H1 (cell line): ENCODE measurements around the gene F10. TPM values are rescaled to one million over a fixed set of nuclear protein-coding genes. Genes with fewer than 3 reads are reported as not detected.

Source experiments
- CTCF ChIA-PET: fragments of 300-600 bp; sonication (Branson Sonifier 250); formaldehyde crosslinking; loops from one replicate; lab custom pipeline; 2021; ENCODE audit not compliant: partially characterized antibody; lab: Charles Lee
- POLR2A ChIA-PET: fragments of 300-600 bp; sonication (Branson Sonifier 250); formaldehyde crosslinking; loops from one replicate; lab custom pipeline; 2021; ENCODE audit warnings: inconsistent platforms; ENCODE audit not compliant: partially characterized antibody; lab: Charles Lee
- DNase-seq, 2 experiments: peaks; one replicate each; pipeline versions ENCODE4 v3.0.0 to v3.0.0-alpha.2; 2010 to 2022; ENCODE audit warnings: low spot score in 2 of 2, low read depth in 1 of 2, mixed read lengths in 1 of 2
- FAIRE-seq: peaks from 2 replicates; lab custom pipeline; 2011; peaks lifted over from hg19 to GRCh38; lab: Jason Lieb, UNC
- H2AFZ ChIP-seq: 2 replicates; pipeline ENCODE4 v1.8.1; 2012; ENCODE audit warnings: low read length, inconsistent platforms
- H2AK5ac ChIP-seq: 2 replicates; pipeline ENCODE4 v1.6.1; 2013; ENCODE audit warnings: low read depth, low read length
- H2BK120ac ChIP-seq: replicated peaks from 2 replicates; pipeline ENCODE3; 2013; ENCODE audit warnings: low read depth, low read length, inconsistent platforms
- H2BK12ac ChIP-seq: 2 replicates; pipeline ENCODE4 v1.6.1; 2013; ENCODE audit warnings: low read depth, low read length
- H2BK15ac ChIP-seq: 2 replicates; pipeline ENCODE4 v1.6.1; 2013; ENCODE audit warnings: low read length
- H2BK20ac ChIP-seq: 2 replicates; pipeline ENCODE4 v1.6.1; 2013; ENCODE audit warnings: low read length
- H2BK5ac ChIP-seq: 2 replicates; pipeline ENCODE4 v1.6.1; 2013; ENCODE audit warnings: low read depth, low read length
- H3K14ac ChIP-seq: 2 replicates; pipeline ENCODE4 v1.6.1; 2013; ENCODE audit warnings: inconsistent platforms; ENCODE audit not compliant: insufficient read length
- H3K18ac ChIP-seq: 2 replicates; pipeline ENCODE4 v1.6.1; 2013; ENCODE audit warnings: low read length; ENCODE audit errors: extremely low read depth
- H3K23ac ChIP-seq: 2 replicates; pipeline ENCODE4 v1.6.1; 2013; ENCODE audit warnings: inconsistent platforms; ENCODE audit not compliant: insufficient read length
- H3K23me2 ChIP-seq: 2 replicates; pipeline ENCODE4 v1.6.1; 2013; ENCODE audit warnings: low read depth, low read length
- H3K27ac ChIP-seq: 2 replicates; pipeline ENCODE4 v1.6.1; 2011; ENCODE audit warnings: low read depth, low read length, inconsistent platforms
- H3K27me3 ChIP-seq, 4 experiments: replicated peaks in 1 of 4; 1 replicate in 1 of 4; 2 replicates in 3 of 4; pipeline versions ENCODE4 v1.6.1 to v1.8.1; 2011 to 2013; ENCODE audit warnings: low read length in 3 of 4, mild to moderate bottlenecking in 3 of 4, inconsistent platforms in 2 of 4, mixed read lengths in 2 of 4, moderate library complexity in 1 of 4; ENCODE audit not compliant: control insufficient read depth in 3 of 4, insufficient read depth in 3 of 4; ENCODE audit errors: extremely low read depth in 1 of 4
- H3K36me3 ChIP-seq, 4 experiments: 2 replicates each; pipeline versions ENCODE4 v1.6.1 to v1.8.1; 2011 to 2013; ENCODE audit warnings: mild to moderate bottlenecking in 4 of 4, low read length in 3 of 4, moderate library complexity in 2 of 4, control low read depth in 1 of 4, inconsistent platforms in 1 of 4; ENCODE audit not compliant: insufficient read depth in 4 of 4, control insufficient read depth in 2 of 4
- H3K4ac ChIP-seq: replicated peaks from 2 replicates; pipeline ENCODE3; 2013; ENCODE audit warnings: low read length, low read depth, mixed read lengths, inconsistent platforms; ENCODE audit not compliant: insufficient read length
- H3K4me1 ChIP-seq, 4 experiments: replicated peaks in 1 of 4; 1 replicate in 1 of 4; 2 replicates in 3 of 4; pipeline versions ENCODE4 v1.6.1 to v1.8.1; 2011 to 2013; ENCODE audit warnings: low read length in 3 of 4, inconsistent platforms in 2 of 4, mixed read lengths in 1 of 4; ENCODE audit not compliant: insufficient read depth in 4 of 4, control insufficient read depth in 3 of 4
- H3K4me2 ChIP-seq, 2 experiments: 2 replicates each; pipeline versions ENCODE4 v1.6.1 to v1.8.1; 2011 to 2013; ENCODE audit warnings: low read depth in 2 of 2, low read length in 2 of 2, control low read depth in 1 of 2, inconsistent platforms in 1 of 2, mild to moderate bottlenecking in 1 of 2; ENCODE audit not compliant: insufficient read depth in 1 of 2
- H3K4me3 ChIP-seq, 4 experiments: fragments of 200-600, 300-600 bp in 1 of 4; sonication (generic), shearing (Covaris generic), sonication (Bioruptor Twin) in 1 of 4; 2 replicates each; pipeline versions ENCODE4 v1.5.1 to v1.8.1; 2011 to 2016; ENCODE audit warnings: low read length in 4 of 4, low read depth in 3 of 4, control low read depth in 2 of 4, inconsistent platforms in 2 of 4, mild to moderate bottlenecking in 2 of 4, mixed read lengths in 1 of 4, moderate library complexity in 1 of 4; ENCODE audit not compliant: insufficient read depth in 2 of 4; ENCODE audit errors: extremely low read depth in 1 of 4
- H3K56ac ChIP-seq: replicated peaks from 2 replicates; pipeline ENCODE3; 2013; ENCODE audit warnings: low read depth, mild to moderate bottlenecking, mixed read lengths, low read length, inconsistent platforms; ENCODE audit not compliant: insufficient read length
- H3K79me1 ChIP-seq: 2 replicates; pipeline ENCODE4 v1.6.1; 2013; ENCODE audit warnings: low read depth, low read length, control low read depth
- H3K79me2 ChIP-seq, 2 experiments: 2 replicates each; pipeline versions ENCODE4 v1.6.1 to v1.8.1; 2012 to 2013; ENCODE audit warnings: low read length in 2 of 2, mild to moderate bottlenecking in 2 of 2, inconsistent platforms in 1 of 2; ENCODE audit not compliant: insufficient read depth in 2 of 2, control insufficient read depth in 1 of 2
- H3K9ac ChIP-seq, 4 experiments: replicated peaks in 1 of 4; 1 replicate in 1 of 4; 2 replicates in 3 of 4; pipeline versions ENCODE4 v1.6.1 to v1.8.1; 2011 to 2013; ENCODE audit warnings: low read depth in 3 of 4, low read length in 3 of 4, control low read depth in 2 of 4, mild to moderate bottlenecking in 2 of 4, moderate library complexity in 2 of 4, inconsistent platforms in 1 of 4; ENCODE audit errors: extremely low read depth in 1 of 4
- H3K9me3 ChIP-seq, 2 experiments: 2 replicates each; pipeline versions ENCODE4 v1.6.1 to v1.8.1; 2012 to 2013; ENCODE audit warnings: mild to moderate bottlenecking in 2 of 2, moderate library complexity in 2 of 2, control low read depth in 1 of 2, inconsistent platforms in 1 of 2, low read depth in 1 of 2, low read length in 1 of 2, mixed read lengths in 1 of 2; ENCODE audit not compliant: insufficient read depth in 2 of 2
- H4K20me1 ChIP-seq, 2 experiments: replicated peaks in 1 of 2; 2 replicates each; pipeline versions ENCODE3 to v1.8.1; 2011 to 2013; ENCODE audit warnings: inconsistent platforms in 2 of 2, low read length in 2 of 2, mild to moderate bottlenecking in 1 of 2; ENCODE audit not compliant: insufficient read depth in 2 of 2, control insufficient read depth in 1 of 2
- H4K5ac ChIP-seq: 2 replicates; pipeline ENCODE4 v1.6.1; 2013; ENCODE audit warnings: low read length, low read depth, mixed read lengths, inconsistent platforms; ENCODE audit not compliant: insufficient read length
- H4K8ac ChIP-seq: 2 replicates; pipeline ENCODE4 v1.8.0; 2013; ENCODE audit warnings: mild to moderate bottlenecking, moderate library complexity, low read length, inconsistent platforms; ENCODE audit not compliant: insufficient read depth; ENCODE audit errors: extremely low read depth
- H4K91ac ChIP-seq: replicated peaks from 2 replicates; pipeline ENCODE3; 2013; ENCODE audit warnings: low read length, mixed read lengths, inconsistent platforms; ENCODE audit not compliant: insufficient read length
- HDAC2 ChIP-seq, 2 experiments: fragments of 300-600 bp in 1 of 2; sonication (generic) in 1 of 2; IDR thresholded peaks; 2 replicates each; pipeline ENCODE4 v1.6.1; 2011 to 2012; ENCODE audit warnings: low read depth in 2 of 2, low read length in 2 of 2, mild to moderate bottlenecking in 2 of 2, moderate library complexity in 2 of 2, borderline replicate concordance in 1 of 2, inconsistent platforms in 1 of 2
- JUND ChIP-seq: IDR thresholded peaks from 2 replicates; pipeline ENCODE4 v1.6.1; 2011; ENCODE audit warnings: mild to moderate bottlenecking, improper control_type of control experiment, low read length
- KDM1A ChIP-seq: fragments of 200-600, 300-600 bp; sonication (generic); IDR thresholded peaks from 2 replicates; pipeline ENCODE4 v1.7.1; 2016; ENCODE audit warnings: mild to moderate bottlenecking, low read length, borderline replicate concordance
- KDM5A ChIP-seq: fragments of 200-600 bp; IDR thresholded peaks from 2 replicates; pipeline ENCODE4 v1.7.1; 2012; ENCODE audit warnings: mild to moderate bottlenecking, low read length, inconsistent platforms, mixed read lengths
- MAX ChIP-seq: IDR thresholded peaks from 2 replicates; pipeline ENCODE4 v1.6.1; 2012; ENCODE audit warnings: inconsistent platforms
- NANOG ChIP-seq: IDR thresholded peaks from 2 replicates; pipeline ENCODE4 v1.6.1; 2011; ENCODE audit warnings: low read length, low read depth, mild to moderate bottlenecking, inconsistent platforms; ENCODE audit not compliant: insufficient read depth, poor library complexity, severe bottlenecking
- SIRT6 ChIP-seq: IDR thresholded peaks from one replicate; pipeline ENCODE4 v1.7.1; 2012; ENCODE audit warnings: low read length, inconsistent platforms
- SP1 ChIP-seq: IDR thresholded peaks from 2 replicates; pipeline ENCODE4 v1.6.1; 2011; ENCODE audit warnings: low read depth, low read length
- TAF1 ChIP-seq: IDR thresholded peaks from 2 replicates; pipeline ENCODE4 v1.6.1; 2011; ENCODE audit warnings: mild to moderate bottlenecking, low read depth, low read length
- TCF12 ChIP-seq: IDR thresholded peaks from 2 replicates; pipeline ENCODE4 v1.6.1; 2011; ENCODE audit warnings: low read depth, mild to moderate bottlenecking, low read length
- WGBS, 2 experiments: shearing (Covaris generic) in 1 of 2; methylation state at CpG; one replicate each; pipeline versions ENCODE4 v1.1.6 to v1.1.7; 2013 to 2015; ENCODE audit warnings: low lambda C conversion rate in 2 of 2, mixed read lengths in 2 of 2, inconsistent platforms in 1 of 2, low coverage in 1 of 2, missing lambda C conversion rate in 1 of 2; ENCODE audit not compliant: insufficient replicate concordance in 2 of 2, insufficient coverage in 1 of 2, insufficient read length in 1 of 2; ENCODE audit errors: extremely low coverage in 1 of 2, missing lambda C conversion rate in 1 of 2; 5-methylcytosine and 5-hydroxymethylcytosine counted together
- polyA plus RNA-seq, 7 experiments: library from polyadenylated mRNA; depleted of rRNA in 3 of 7; stranded (reverse) in 5 of 7; unstranded in 2 of 7; fragments of >200 nt in 5 of 7; fragments of 200-250 nt in 2 of 7; gene quantifications; 1 replicate in 5 of 7; 2 replicates in 1 of 7; 4 replicates in 1 of 7; pipeline versions ENCODE4 v1.2.1 to v1.2.3, GENCODE V29; 2011 to 2013; ENCODE audit warnings: missing spikeins in 2 of 7, mixed read lengths in 2 of 7
- total RNA-seq: library from RNA; stranded (reverse); fragmentation: NEBNext Ultra II Directional; extraction: Animal tissue kit (Norgen Biotek cat#: 25700); gene quantifications from 2 replicates; pipeline ENCODE4 v1.2.1, GENCODE V29; 2021

The F10 gene
- total and polyA plus RNA-seq, 2 of the 8 experiments (the other 6 are each of a cell fraction or from before 2014, with no cell fraction given) = 2.0 to 4.2 TPM

GRCh38 chr13:113168211-113168610 is 45.6 kb downstream of the F10 start:
- no peak for DNase-seq
- CTCF ChIA-PET = no interaction called here
- no peak overlapping the region for H2BK120ac ChIP-seq
- H3K14ac ChIP-seq = no peak overlapping the region
- peaks cover 2 to 29% (median 7%) of the 10 kb centered on the region in 4 experiments; a peak in 5 of 8 replicates for H3K36me3 ChIP-seq
- FAIRE-seq = no peak
- no peaks in the 10 kb centered on the region for H3K23me2 ChIP-seq
- H3K9me3 ChIP-seq = no peaks in the 10 kb centered on the region
- H2BK15ac ChIP-seq = no peak overlapping the region
- H2BK12ac ChIP-seq = no peak overlapping the region
- peaks cover 0 to 3% (median 0%) of the 10 kb centered on the region in 4 experiments; a peak in 1 of 7 replicates for H3K4me1 ChIP-seq
- H4K91ac ChIP-seq = no peak overlapping the region
- no peak overlapping the region for H3K18ac ChIP-seq
- no peaks in the 10 kb centered on the region for H3K27me3 ChIP-seq
- H3K27ac ChIP-seq = no peak overlapping the region
- no peak overlapping the region for H3K4ac ChIP-seq
- H4K8ac ChIP-seq = no peak overlapping the region
- no peak overlapping the region for H2BK5ac ChIP-seq
- H3K79me1 ChIP-seq = no peaks in the 10 kb centered on the region
- no peak overlapping the region for H4K5ac ChIP-seq
- no peak overlapping the region for H2AK5ac ChIP-seq
- H3K4me3 ChIP-seq = no peak overlapping the region
- 89% methylated on average over 7 of the region's 7 CpGs; no CpG with 5 or more reads in 1 of the 2 experiments for WGBS, 2 experiments
- H2BK20ac ChIP-seq = no peak overlapping the region
- H3K56ac ChIP-seq = no peak overlapping the region
- no peak overlapping the region for H3K23ac ChIP-seq
- POLR2A ChIA-PET = no interaction called here
- no peak overlapping the region for H3K4me2 ChIP-seq
- H3K9ac ChIP-seq = no peak overlapping the region
- H2AFZ ChIP-seq = no peak overlapping the region
- H4K20me1 ChIP-seq = no peaks in the 10 kb centered on the region
- H3K79me2 ChIP-seq = no peaks in the 10 kb centered on the region; a peak in 1 of 4 replicates
- TF ChIP-seq KDM5A (no peak), TCF12 (no peak), KDM1A (no peak), SP1 (no peak), MAX (no peak), HDAC2 (IDR thresholded peaks at IDR 0.05; ENCODE audit: borderline replicate concordance in 1 of 2, low read depth in 2 of 2, low read length in 2 of 2) (no peak), TAF1 (no peak), JUND (no peak), NANOG (no peak), SIRT6 (no peak)
